ENCODE data around the gene PLCXD1. TPM values are rescaled to one million over a fixed set of nuclear protein-coding genes. Genes with fewer than 3 reads are reported as not detected.
"Not testable (repeated sequence)": the region's sequence is repeated elsewhere in the genome, so short reads cannot be mapped to it uniquely, and the experiment has no call there.

Gene PLCXD1
- total RNA-seq, 1 experiment from 2014 or later = 14.8 TPM

- DNase-seq (ENCODE audit: low read depth in 1 of 2, low spot score in 2 of 2) = peak in 1 of 2 experiments; percentile 37
- Histone ChIP-seq H3K36me3 (no peaks in the 10 kb centered on the region), H3K4me1 (replicated peaks) (peaks cover 10% of the 10 kb centered on the region), H3K4me3 (no peak overlapping the region), H3K27ac (no peak overlapping the region), H3K27me3 (replicated peaks) (no peaks in the 10 kb centered on the region), H3K9me3 (replicated peaks) (no peaks in the 10 kb centered on the region)
These were observed 5.7 kb upstream of the PLCXD1 start for GRCh38 chrX:275476-275966.

GRCh38 chrX:275967-276580 is 5.1 kb upstream of the PLCXD1 start:
- no peaks in the 10 kb centered on the region for H3K27me3 ChIP-seq (replicated peaks)
- peak; percentile 41 to 67 for DNase-seq (ENCODE audit: low read depth in 1 of 2, low spot score in 2 of 2)
- H3K9me3 ChIP-seq (replicated peaks) = no peaks in the 10 kb centered on the region
- peak overlapping the region; percentile 44 for H3K4me3 ChIP-seq
- H3K27ac ChIP-seq = no peak overlapping the region
- H3K4me1 ChIP-seq (replicated peaks) = peaks cover 10% of the 10 kb centered on the region
- no peaks in the 10 kb centered on the region for H3K36me3 ChIP-seq

GRCh38 chrX:276581-277201 is 4.5 kb upstream of the PLCXD1 start:
- Histone ChIP-seq H3K9me3 (replicated peaks) (no peaks in the 10 kb centered on the region), H3K4me3 (peak overlapping the region; percentile 44), H3K27ac (no peak overlapping the region), H3K36me3 (no peaks in the 10 kb centered on the region), H3K4me1 (replicated peaks) (peaks cover 13% of the 10 kb centered on the region), H3K27me3 (replicated peaks) (no peaks in the 10 kb centered on the region)
- peak; percentile 26 to 44 for DNase-seq (ENCODE audit: low read depth in 1 of 2, low spot score in 2 of 2)

GRCh38 chrX:279757-280604 is 1.2 kb upstream of the PLCXD1 start:
- not testable (repeated sequence) for H3K27ac ChIP-seq; H3K4me3 ChIP-seq; H3K9me3 ChIP-seq (replicated peaks); H3K36me3 ChIP-seq; H3K27me3 ChIP-seq (replicated peaks)
- peak in 1 of 2 experiments; percentile 25 for DNase-seq (ENCODE audit: low read depth in 1 of 2, low spot score in 2 of 2)
- H3K4me1 ChIP-seq (replicated peaks) = peaks cover 15% of the 10 kb centered on the region

GRCh38 chrX:280722-281121 is 459 bp upstream of the PLCXD1 start:
- H3K4me1 ChIP-seq (replicated peaks) = peaks cover 15% of the 10 kb centered on the region
- H3K27me3 ChIP-seq (replicated peaks); H3K27ac ChIP-seq; H3K4me3 ChIP-seq; DNase-seq (ENCODE audit: low read depth in 1 of 2, low spot score in 2 of 2); H3K9me3 ChIP-seq (replicated peaks): not testable (repeated sequence)
- H3K36me3 ChIP-seq = peaks cover 16% of the 10 kb centered on the region

GRCh38 chrX:282000-282681 is 960 bp downstream of the PLCXD1 start:
- not testable (repeated sequence) for H3K27me3 ChIP-seq (replicated peaks); H3K4me3 ChIP-seq; H3K9me3 ChIP-seq (replicated peaks); H3K27ac ChIP-seq; H3K4me1 ChIP-seq (replicated peaks); DNase-seq (ENCODE audit: low read depth in 1 of 2, low spot score in 2 of 2)
- peaks cover 18% of the 10 kb centered on the region for H3K36me3 ChIP-seq

- peak overlapping the region; percentile 50; the same call in 1 of the 2 replicates for H3K27ac ChIP-seq
- no peaks in the 10 kb centered on the region for H3K27me3 ChIP-seq (replicated peaks)
- DNase-seq (ENCODE audit: low read depth in 1 of 2, low spot score in 2 of 2) = peak; percentile 79 to 86
- H3K4me1 ChIP-seq (replicated peaks) = 0 out of 2 replicates have a peak, but pooled peaks cover 5% of the 10 kb centered on the region
- no peaks in the 10 kb centered on the region for H3K9me3 ChIP-seq (replicated peaks)
- H3K36me3 ChIP-seq = peaks cover 24% of the 10 kb centered on the region
- H3K4me3 ChIP-seq = peak overlapping the region; percentile 43
These were observed 2.1 kb downstream of the PLCXD1 start for GRCh38 chrX:283115-283845.

- Histone ChIP-seq H3K27me3 (replicated peaks) (no peaks in the 10 kb centered on the region), H3K4me1 (replicated peaks) (0 out of 2 replicates have a peak, but pooled peaks cover 5% of the 10 kb centered on the region), H3K27ac (no peak overlapping the region), H3K9me3 (replicated peaks) (no peaks in the 10 kb centered on the region), H3K4me3 (no peak overlapping the region), H3K36me3 (peaks cover 39% of the 10 kb centered on the region)
- no peak for DNase-seq (ENCODE audit: low read depth in 1 of 2, low spot score in 2 of 2)
These were observed 4.0 kb downstream of the PLCXD1 start for GRCh38 chrX:285076-285677.

- DNase-seq (ENCODE audit: low read depth in 1 of 2, low spot score in 2 of 2) = no peak
- Histone ChIP-seq H3K36me3 (peaks cover 54% of the 10 kb centered on the region), H3K27ac (no peak overlapping the region)
These were observed 6.5 kb downstream of the PLCXD1 start for GRCh38 chrX:287670-288069.

GRCh38 chrX:288561-288991 is 7.4 kb downstream of the PLCXD1 start:
- no peaks in the 10 kb centered on the region for H3K27me3 ChIP-seq (replicated peaks)
- H3K4me3 ChIP-seq = no peak overlapping the region
- H3K27ac ChIP-seq = no peak overlapping the region
- H3K4me1 ChIP-seq (replicated peaks) = no peaks in the 10 kb centered on the region
- peak in 1 of 2 experiments; percentile 22 for DNase-seq (ENCODE audit: low read depth in 1 of 2, low spot score in 2 of 2)
- no peaks in the 10 kb centered on the region; the same call in 1 of the 2 replicates for H3K9me3 ChIP-seq (replicated peaks)
- H3K36me3 ChIP-seq = peaks cover 63% of the 10 kb centered on the region

More at GRCh38 chrX:287670-288069, 6.5 kb downstream of the PLCXD1 start:
- Histone ChIP-seq H3K4me3 (no peak overlapping the region), H3K27me3 (replicated peaks) (no peaks in the 10 kb centered on the region), H3K4me1 (replicated peaks) (no peaks in the 10 kb centered on the region), H3K9me3 (replicated peaks) (no peaks in the 10 kb centered on the region)

- Histone ChIP-seq H3K4me3 (no peak overlapping the region), H3K27me3 (replicated peaks) (no peaks in the 10 kb centered on the region), H3K4me1 (replicated peaks) (no peaks in the 10 kb centered on the region), H3K36me3 (peaks cover 57% of the 10 kb centered on the region), H3K27ac (no peak overlapping the region), H3K9me3 (replicated peaks) (no peaks in the 10 kb centered on the region; the same call in 1 of the 2 replicates)
- peak in 1 of 2 experiments; percentile 14 for DNase-seq (ENCODE audit: low read depth in 1 of 2, low spot score in 2 of 2)
These were observed 9.4 kb downstream of the PLCXD1 start for GRCh38 chrX:290476-291166.

- peak in 1 of 2 experiments; percentile 35 for DNase-seq (ENCODE audit: low read depth in 1 of 2, low spot score in 2 of 2)
- Histone ChIP-seq H3K27me3 (replicated peaks) (no peaks in the 10 kb centered on the region), H3K36me3 (peaks cover 62% of the 10 kb centered on the region), H3K4me3 (no peak overlapping the region), H3K27ac (no peak overlapping the region), H3K9me3 (replicated peaks) (no peaks in the 10 kb centered on the region; the same call in 1 of the 2 replicates), H3K4me1 (replicated peaks) (no peaks in the 10 kb centered on the region)
These were observed 10.3 kb downstream of the PLCXD1 start for GRCh38 chrX:291411-291901.
